HG02610 (cell line): ENCODE data around the gene FUT8.
A peak's percentile ranks its signal among the peaks of the same experiment; 100 is the strongest.

Experiments
- ATAC-seq: cut with Tn5 transposase; IDR thresholded peaks from one replicate; pipeline ENCODE4 v1.9.1; 2021; ENCODE audit warnings: mild to moderate bottlenecking, moderate library complexity; ENCODE audit not compliant: unreplicated experiment

FUT8 gene

DNA sequence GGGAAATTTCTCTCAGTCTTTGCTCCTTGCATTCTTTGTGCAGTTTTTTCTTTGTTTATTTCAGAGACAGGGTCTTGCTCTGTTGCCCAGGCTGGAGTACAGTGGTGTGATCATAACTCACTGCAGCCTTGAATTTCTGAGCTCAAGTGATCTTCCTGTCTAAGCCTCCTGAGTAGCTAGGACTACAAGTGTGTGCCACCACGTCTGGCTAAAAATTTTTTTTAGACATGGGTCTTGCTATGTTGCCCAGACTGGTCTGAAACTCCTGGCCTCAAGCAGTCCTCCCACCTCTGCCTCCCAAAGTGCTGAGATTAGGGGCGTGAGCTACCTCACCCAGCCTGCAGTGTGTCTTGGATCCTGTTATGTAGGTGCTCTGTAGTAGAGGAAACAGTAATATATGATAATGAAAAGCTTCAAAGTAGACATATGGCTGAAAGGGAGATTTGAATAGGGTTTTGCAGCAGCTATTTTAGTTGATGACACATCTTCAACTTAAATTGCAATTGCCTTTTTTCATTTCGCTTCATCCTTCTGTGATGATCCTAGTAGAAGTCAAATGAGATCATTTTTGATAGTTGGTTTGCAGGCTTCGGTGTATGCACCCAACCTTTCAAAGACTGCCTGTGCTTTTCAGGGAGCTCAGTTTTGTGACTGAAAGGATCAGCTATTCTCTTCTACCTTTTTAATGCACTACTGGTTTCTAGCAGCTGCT is 75.4 kb downstream of the FUT8 start:
- ATAC-seq, result no peak

DNA sequence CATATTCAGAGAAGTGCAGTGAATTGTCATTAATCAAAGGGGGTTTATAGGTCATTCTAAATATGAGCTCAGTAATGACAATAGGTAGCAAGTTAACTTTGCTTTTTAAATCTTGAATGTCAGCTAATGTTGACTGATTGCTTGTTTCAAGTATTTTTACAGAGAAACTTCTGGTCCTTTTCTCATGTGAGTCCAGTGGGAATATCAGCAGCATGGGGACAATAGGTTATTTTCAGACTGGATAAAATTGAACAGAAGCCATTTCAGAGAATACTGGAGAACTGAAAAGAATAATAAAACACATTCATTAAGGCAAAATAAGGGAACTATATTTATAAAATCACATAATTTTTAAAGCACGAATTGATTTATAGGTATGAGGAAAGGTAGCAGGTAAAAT is 78.7 kb downstream of the FUT8 start:
- no peak for ATAC-seq

DNA sequence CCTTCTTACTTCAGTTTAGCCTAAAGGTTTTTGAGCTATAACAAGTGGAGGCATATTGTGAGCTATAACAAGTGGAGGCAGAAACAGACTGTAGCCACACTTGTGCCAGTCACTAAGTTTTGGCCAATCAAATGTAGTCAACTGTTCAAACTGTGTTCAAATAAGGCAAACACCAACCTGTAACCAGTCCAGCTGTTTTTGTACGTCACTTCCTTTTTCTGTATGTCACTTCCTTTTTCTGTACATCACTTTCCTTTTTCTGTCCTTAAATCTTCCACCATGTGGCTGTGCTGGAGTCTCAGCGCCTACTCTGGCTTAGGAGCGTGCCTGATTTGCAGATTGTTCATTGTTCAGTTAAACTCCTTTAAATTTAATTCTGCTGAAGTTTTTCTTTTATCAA is 79.7 kb downstream of the FUT8 start:
- no peak for ATAC-seq

DNA sequence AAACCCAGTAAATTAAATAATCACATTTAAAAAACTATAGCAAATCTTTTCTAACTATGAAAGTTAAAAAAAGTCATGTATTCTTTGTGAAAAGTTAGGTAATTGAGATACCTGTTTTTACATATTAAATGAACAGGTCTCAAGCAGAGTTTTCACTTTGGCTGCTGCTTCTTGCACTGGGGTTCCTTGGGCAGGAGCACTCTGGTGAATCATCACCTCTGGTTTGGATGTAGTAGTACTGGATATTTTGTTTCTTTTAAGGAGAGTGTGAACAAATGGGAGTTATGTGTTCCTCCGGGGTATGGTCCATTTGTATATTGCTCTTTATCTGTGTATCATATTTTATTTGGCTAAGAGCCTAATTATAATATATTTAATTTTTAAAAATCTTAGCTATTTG is 82.7 kb downstream of the FUT8 start:
- no peak for ATAC-seq

- no peak for ATAC-seq
These were observed 83.9 kb downstream of the FUT8 start for GRCh38 chr14:65496178-65496993.

DNA sequence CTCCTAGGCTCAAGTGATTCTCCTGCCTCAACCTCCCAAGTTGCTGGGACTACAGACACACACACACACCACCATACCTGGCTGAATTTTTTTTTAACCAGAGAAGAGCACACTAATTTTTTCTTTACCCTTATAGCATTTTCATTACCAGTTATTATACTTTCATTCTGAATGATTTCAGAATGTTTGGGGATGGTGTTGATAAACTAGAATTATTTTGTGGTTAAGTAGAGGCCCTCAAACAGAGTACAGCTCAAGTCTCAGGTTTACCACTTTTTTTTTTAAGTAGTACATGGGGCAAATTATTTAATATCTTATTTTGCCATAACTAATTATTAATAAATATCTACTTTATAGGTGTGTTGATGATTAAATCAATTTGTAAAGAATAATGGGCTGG is 86.6 kb downstream of the FUT8 start:
- ATAC-seq, result no peak

- ATAC-seq, result no peak
These were observed 87.5 kb downstream of the FUT8 start for GRCh38 chr14:65500075-65500474.

DNA sequence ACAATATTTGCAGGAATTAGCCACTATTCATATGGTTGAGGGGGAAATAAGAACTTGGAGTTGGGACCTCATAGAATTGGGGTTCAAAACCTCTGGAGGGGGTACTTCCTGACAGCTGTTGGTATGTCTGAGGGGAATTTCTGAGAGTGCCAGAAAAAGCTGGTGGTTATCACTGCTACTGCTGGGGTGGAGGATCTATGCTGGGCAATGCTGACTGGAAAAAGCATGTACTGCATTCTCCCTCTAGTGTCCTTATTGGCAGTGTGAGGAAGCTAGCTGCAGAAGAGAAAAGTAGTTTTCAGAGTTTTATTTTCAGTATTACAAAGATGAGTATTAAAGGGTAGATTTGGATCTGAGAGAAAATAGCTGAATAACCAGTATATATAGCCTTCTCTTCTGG is 88.8 kb downstream of the FUT8 start:
- no peak for ATAC-seq

GRCh38 chr14:65502676-65503124 is 90.2 kb downstream of the FUT8 start:
- ATAC-seq, result peak; percentile 63

DNA sequence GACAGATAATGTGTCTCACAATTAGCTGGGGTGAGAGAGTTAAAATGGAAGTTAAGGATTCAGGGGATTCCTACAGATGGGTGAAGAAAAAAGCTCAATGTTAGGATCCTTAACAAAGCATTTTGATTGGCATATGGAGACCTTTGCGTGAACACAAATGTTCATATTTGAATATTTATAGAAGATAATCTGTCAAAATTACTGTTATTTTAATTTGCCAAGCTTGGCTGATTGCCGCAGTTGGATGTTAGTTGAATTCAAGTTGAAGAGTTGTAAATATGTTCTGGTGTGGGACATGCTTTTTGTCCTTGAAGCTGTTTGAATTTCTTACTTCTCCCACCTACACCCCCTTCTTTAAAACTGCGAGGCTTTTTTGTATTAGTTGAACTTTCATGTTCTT is 91.2 kb downstream of the FUT8 start:
- no peak for ATAC-seq

GRCh38 chr14:65506801-65507200 is 94.3 kb downstream of the FUT8 start:
- no peak for ATAC-seq

DNA sequence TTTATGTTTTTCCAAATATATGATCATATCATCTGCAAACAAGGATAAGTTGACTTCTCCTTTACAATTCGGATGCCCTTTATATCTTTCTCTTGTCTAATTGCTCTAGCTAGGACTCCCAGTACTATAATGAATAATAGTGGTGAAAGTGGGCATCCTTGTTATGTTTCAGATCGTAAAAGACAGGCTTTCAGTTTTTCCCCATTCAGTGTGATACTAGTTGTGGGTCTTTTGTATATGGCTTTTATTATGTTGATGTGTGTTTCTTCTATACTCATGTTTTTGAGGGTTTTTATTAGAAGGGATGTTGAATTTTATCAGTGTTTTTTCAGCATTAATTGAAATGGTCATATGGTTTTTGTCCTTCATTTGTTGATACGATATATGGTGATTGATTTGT is 97.3 kb downstream of the FUT8 start:
- ATAC-seq, result no peak

DNA sequence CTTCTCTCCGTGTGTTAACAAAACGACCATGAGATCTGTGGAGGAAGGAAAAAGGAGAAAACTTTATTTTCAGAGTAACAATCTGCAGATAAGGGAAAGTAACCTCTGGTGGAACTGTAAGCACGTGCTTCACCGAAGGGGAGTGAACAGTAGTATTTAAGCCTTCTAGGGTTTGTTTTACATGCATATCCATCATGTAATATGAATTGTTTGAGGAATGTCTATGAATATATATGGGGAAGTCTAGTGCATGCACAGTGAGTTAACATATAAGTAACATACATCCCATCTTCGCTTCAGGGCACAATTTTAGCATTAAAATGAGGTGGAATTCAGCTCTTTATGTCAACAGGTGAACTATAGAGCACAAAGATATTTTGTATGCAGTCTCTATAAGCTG is 101.1 kb downstream of the FUT8 start:
- ATAC-seq, result no peak

- ATAC-seq, result peak; percentile 50
These were observed 105.4 kb downstream of the FUT8 start for GRCh38 chr14:65517635-65518542.

DNA sequence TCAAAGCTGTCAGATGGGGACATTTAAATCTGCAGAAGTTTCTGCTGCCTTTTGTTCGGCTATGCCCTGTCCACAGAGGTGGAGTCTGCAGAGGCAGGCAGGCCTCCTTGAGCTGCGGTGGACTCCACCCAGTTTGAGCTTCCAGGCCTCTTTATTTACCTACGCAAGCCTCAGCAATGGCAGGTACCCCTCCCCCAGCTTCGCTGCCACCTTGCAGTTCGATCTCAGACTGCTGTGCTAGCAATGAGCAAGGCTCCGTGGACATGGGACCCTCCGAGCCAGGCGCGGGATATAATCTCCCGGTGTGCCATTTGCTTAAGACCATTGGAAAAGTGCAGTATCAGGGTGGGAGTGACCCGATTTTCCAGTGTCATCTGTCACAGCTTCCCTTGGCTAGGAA is 115.5 kb downstream of the FUT8 start:
- no peak for ATAC-seq

DNA sequence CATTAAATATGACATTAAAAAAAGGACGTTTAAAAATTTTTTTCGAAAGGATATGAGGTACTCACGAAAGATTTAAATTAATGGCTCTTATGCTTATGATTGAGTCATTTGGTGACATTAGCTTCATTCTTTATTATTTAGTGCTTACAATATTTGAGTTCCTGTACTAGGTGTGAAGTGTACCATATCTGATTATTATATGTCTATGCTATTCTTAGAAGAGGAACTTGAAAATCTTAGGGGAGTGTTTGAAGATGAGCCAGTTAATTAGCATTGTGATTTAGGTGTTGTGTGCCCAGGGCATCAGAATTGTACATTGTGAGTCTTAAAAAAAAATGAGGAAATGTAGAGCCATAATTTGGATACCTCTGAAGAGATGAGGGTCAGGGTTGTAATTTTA is 118.6 kb downstream of the FUT8 start:
- no peak for ATAC-seq

- ATAC-seq, result no peak
These were observed 121.3 kb downstream of the FUT8 start for GRCh38 chr14:65533736-65534404.

DNA sequence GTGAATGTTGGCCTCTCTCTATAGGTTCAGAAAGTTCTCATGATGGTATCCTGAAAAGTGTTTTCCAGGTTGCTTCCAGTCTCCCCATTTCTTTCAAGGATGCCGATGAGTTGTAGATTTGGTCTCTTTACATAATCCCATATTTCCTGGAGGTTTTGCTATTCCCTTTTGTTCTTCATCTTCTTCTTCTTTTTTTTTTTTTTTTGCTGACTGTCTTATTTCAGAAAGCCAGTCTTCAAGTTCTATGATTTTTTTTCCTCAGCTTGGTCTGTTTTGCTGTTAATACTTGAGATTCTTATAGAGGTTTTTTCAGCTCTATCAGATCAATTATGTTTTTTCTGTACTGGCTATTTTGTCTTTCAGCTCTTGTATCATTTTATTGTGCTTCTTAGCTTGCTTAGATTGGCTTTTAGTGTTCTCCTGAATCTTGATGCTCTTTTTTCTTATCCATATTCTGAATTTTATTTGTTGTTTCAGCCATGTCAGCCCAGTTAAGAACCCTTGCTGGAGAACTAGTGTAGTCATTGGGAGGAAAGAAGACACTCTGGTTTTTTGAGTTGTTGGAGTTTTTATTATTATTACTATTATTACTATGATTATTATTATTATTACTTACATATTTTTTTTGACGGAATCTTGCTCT is 124.4 kb downstream of the FUT8 start:
- ATAC-seq, result no peak

- no peak for ATAC-seq
These were observed 136.3 kb downstream of the FUT8 start for GRCh38 chr14:65548878-65549277.

- no peak for ATAC-seq
These were observed 136.9 kb downstream of the FUT8 start for GRCh38 chr14:65549429-65549828.
